CD4-positive, alpha-beta T cell treated with Interleukin-6 for 4 hours (primary cell): ENCODE data around the gene PCDH15.

Experiments used
- DNase-seq: peaks from one replicate; pipeline ENCODE4 v3.0.0-alpha.2; 2020; ENCODE audit warnings: mixed read lengths

PCDH15 gene

DNA sequence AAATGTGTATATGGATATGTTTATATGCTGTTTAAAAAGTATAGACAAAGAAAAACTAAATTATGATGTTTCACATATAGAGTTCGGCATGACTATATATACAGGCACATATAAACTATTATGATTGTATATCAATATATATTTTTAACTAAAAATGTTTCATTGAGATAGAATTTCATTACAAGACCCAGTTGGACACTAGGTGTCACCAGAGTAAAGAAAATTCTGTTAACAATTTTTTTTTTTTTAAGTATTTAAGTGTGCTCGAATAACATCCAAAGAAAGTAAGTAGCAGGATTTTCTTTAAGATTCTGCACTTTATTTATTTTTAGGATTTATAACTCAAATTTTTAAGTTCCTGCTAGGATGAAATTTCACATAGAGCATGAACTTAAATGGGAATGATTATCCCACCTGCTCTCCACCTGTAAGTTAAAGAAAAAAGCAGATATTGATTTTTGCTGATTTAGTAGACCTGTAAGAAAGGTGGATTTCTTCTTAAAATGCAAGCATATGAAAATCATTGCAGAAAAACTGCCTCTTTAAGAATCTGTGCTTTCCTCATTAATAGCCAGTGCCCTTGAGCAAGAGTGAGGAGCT, 961.5 kb downstream of the PCDH15 start:
- DNase-seq: no peak

GRCh38 chr10:53836638-53837037, 964.4 kb downstream of the PCDH15 start:
- no peak for DNase-seq

GRCh38 chr10:53833908-53834307, 967.1 kb downstream of the PCDH15 start:
- no peak for DNase-seq

- no peak for DNase-seq
These were observed 973.8 kb downstream of the PCDH15 start for GRCh38 chr10:53827261-53827660.

DNA sequence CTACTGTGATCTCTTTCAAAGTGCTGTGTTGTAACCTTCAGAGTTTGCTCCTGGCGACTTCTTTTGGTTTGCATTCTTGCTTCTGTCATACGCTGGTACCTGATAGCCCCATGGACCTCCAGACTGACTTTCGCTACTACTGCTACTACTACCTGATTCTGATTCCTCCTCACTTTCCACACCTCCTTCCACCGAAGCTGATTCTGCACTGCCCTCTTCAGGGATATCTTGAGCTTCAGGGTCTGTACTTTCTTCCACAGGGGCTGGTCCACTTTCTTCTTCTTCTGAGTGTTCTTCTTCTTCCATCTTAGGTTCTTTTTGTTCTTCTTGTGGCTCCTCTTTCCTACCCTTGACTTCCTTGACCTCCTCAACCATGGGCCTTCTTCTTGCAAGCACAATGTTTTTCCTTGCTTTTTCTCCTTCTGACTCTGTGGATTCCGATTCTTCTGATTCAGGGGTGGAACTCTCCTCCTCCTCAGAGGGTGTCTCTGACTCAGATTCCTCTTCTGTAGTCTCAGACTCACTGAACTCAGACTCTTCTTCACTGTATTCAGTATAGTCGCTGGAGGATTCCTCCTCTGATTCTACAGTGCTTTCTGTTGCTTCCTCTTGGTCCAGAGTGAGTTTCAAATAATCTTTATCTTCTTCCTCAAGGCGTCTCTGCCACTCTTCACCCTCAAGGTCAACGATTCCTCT, 992.2 kb downstream of the PCDH15 start:
- no peak for DNase-seq

DNA sequence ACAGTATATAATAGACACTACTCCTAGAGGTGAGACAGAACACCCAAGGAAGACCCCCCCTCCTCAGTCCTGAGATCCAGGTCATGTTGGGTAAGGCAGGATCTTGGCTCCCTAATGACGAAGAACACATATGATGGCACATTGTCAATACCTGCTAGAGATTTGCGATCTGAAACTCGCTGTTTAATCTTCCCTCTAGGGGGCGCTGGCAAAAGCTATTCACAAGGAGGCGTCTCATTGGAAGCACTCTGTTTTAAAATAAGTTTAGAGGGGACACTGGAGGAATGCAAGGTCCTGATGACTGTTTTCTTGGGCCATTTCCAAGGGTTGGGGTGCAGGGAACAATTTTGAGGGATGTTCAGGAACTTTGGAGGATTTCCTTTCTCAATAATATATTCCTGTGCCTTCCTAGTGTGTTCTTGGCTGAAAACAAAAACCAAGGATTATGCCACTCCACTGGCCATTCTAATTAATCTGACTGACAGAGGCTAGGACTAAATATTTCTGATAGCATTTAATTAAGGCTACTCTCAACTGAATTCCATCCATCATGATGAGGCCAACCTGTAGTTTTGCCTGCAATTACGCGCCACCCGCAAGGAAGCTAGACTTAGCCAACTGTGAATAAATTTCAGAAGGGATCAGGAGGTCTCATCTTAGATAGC, 1014.7 kb downstream of the PCDH15 start:
- DNase-seq: no peak

DNA sequence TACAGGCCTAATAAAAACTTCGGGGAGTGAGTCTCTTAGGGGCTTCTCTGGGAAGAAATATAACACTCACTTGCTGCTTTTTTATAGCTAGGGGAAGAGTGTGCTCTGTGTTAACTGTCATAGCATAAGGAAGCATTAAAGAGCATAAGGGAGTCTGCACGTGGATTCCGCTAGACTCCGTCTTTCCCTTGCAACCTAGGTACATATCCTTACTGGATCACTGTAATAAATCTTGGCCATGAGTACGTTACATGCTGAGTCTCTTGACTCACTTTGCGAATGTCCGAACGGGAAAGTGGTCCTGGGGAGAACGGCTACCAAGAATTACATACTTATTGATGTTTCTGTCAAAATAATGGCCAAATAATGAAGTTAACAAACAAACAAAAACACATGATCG, 1029.3 kb downstream of the PCDH15 start:
- DNase-seq: no peak

DNA sequence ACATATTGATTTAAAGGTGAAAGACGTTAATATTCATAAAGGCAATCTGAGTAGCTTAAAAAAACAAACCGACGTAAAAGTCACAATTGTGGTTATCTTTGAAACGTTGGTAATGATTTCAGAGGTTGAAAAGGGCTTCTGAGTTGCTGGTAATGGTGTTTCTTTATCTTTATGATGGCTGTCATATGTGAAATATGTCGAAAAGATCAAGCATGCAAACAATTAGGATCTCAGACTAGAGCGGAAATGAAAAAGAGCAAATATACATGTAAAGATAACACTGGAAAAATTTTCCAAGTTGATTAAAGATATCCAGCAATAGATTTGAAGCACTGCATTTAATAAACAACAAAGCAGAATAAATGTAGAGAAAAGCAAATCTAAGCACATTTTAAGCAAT, 1030.1 kb downstream of the PCDH15 start:
- no peak for DNase-seq

DNA sequence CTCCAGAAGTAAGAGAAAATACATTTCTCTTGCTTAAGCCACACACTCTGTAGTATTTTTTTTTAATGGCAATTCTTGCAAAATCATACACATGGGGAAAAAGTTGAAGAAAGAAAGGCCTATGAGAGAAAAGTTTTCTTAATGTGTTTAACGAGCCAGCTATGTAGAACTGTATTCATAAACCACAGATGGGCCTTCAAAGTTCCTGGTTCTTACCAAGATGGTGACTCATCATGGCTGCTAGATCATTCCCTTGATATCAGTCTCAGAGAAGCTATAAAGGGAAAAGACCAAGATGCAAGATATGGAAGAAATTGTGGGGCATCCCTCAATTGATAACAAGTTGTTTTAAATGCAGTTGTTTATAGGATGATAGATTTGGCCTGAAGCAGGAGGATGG, 1035.7 kb downstream of the PCDH15 start:
- no peak for DNase-seq

DNA sequence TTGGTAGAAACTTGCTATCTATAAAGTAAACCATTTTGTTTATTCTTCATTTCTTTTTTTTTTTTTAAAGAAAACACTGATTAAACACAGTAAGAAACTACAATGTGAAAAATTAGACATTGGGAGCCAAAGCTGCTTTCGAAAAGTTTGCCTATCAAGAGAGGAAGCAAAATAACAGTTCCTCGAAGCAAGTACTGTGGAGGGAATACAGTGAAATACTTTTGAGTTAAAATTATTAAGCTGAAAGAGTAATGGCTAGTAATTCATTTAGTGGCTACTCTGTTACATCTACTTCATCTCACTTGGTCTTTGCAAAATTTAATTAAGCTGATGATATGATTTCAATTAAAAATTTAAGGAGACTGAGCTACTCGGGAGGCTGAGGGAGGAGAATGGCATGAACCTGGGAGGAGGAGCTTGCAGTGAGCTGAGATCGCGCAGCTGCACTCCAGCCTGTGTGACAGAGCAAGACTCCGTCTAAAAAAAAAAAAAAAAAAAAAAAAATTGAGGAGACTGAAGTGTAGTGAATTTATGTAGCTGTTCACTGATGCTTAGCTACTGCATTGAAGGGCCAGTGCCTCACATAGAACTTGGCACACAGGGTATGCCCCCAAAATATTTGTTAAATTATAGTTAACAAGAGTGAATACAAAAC, 1046.3 kb downstream of the PCDH15 start:
- DNase-seq: no peak
